Spleen (tissue), 11 donors: ENCODE results near the gene PRKCE. TPM values are rescaled to one million over a fixed set of nuclear protein-coding genes. Genes with fewer than 3 reads are reported as not detected.

Experiments
- DNase-seq: peaks from one replicate; pipeline ENCODE4 v3.0.0-alpha.2; 2020
- H3K27ac ChIP-seq, 8 donors: fragments of 200-600 bp; sonication (generic) in 7 of 8; 1 replicate in 4 of 8; 2 replicates in 4 of 8; pipeline versions ENCODE4 v1.5.0 to v1.8.0; 2016 to 2021; ENCODE audit warnings: inconsistent platforms in 4 of 8, mild to moderate bottlenecking in 4 of 8, moderate library complexity in 1 of 8
- H3K27me3 ChIP-seq, 7 donors: fragments of 200-600 bp; sonication (generic) in 6 of 7; replicated peaks in 1 of 7; 1 replicate in 4 of 7; 2 replicates in 3 of 7; pipeline versions ENCODE4 v1.5.0 to v1.8.0; 2016 to 2021; ENCODE audit warnings: inconsistent platforms in 3 of 7, mild to moderate bottlenecking in 1 of 7
- H3K36me3 ChIP-seq, 6 donors: fragments of 200-600 bp; sonication (generic) in 5 of 6; 1 replicate in 4 of 6; 2 replicates in 2 of 6; pipeline versions ENCODE4 v1.5.0 to v1.8.0; 2016 to 2021; ENCODE audit warnings: inconsistent platforms in 2 of 6
- H3K4me1 ChIP-seq, 6 donors: fragments of 200-600 bp; sonication (generic) in 5 of 6; 1 replicate in 3 of 6; 2 replicates in 3 of 6; pipeline versions ENCODE4 v1.5.0 to v1.8.0; 2016 to 2021; ENCODE audit warnings: inconsistent platforms in 3 of 6
- H3K4me3 ChIP-seq, 8 donors: fragments of 200-600 bp; sonication (generic) in 7 of 8; 1 replicate in 4 of 8; 2 replicates in 4 of 8; pipeline versions ENCODE4 v1.5.0 to v1.8.0; 2016 to 2021; ENCODE audit warnings: inconsistent platforms in 4 of 8, mild to moderate bottlenecking in 4 of 8, moderate library complexity in 2 of 8
- H3K9me3 ChIP-seq, 8 donors: fragments of 200-600 bp; sonication (generic) in 7 of 8; 1 replicate in 4 of 8; 2 replicates in 4 of 8; pipeline versions ENCODE4 v1.5.0 to v1.8.0; 2016 to 2021; ENCODE audit warnings: inconsistent platforms in 4 of 8
- POLR2A ChIP-seq, 3 donors: fragments of 450-650 bp; IDR thresholded peaks; one replicate each; pipeline ENCODE4 v1.5.1; 2017; ENCODE audit warnings: antibody characterized with exemption in 3 of 3, mild to moderate bottlenecking in 1 of 3
- POLR2AphosphoS5 ChIP-seq, 3 donors: sonication (generic); formaldehyde crosslinking; IDR thresholded peaks; one replicate each; pipeline ENCODE4 v1.5.1; 2017; ENCODE audit warnings: antibody characterized with exemption in 3 of 3
- WGBS, 5 donors: extraction: QIAGEN DNeasy Blood & Tissue Kit in 3 of 5; methylation state at CpG; one replicate each; pipeline versions ENCODE4 v1.1.5 to v1.1.7; 2013 to 2018; 5-methylcytosine and 5-hydroxymethylcytosine counted together
- intact Hi-C: fragments of 100-400 bp; cut with DNase I; formaldehyde crosslinking; loops from one replicate; pipeline ENCODE4 v1.15.0; 2023; ENCODE audit warnings: low total_unique reads
- polyA plus RNA-seq, 3 donors: library from polyadenylated mRNA; stranded (reverse); fragments of 200-250 nt; gene quantifications; one replicate each; pipeline ENCODE4 v1.2.1, GENCODE V29; 2013
- total RNA-seq, 7 donors: library from RNA; depleted of rRNA in 3 of 7; stranded (reverse); fragments of >200 nt in 3 of 7; fragmentation: NEBNext Ultra II Directional in 4 of 7; extraction: Animal tissue kit (Norgen Biotek cat#: 25700) in 4 of 7; gene quantifications; one replicate each; pipeline versions ENCODE4 v1.1.0 to v1.2.1, GENCODE V29; 2016 to 2021
- TF ChIP-seq, protein P1 (sequence below), 11 experiments: fragments of 200-600 bp in 7 of 11; fragments of 450-650 bp in 4 of 11; sonication (generic) in 4 of 11; IDR thresholded peaks in 8 of 11; conservative IDR thresholded peaks in 3 of 11; 1 replicate in 7 of 11; 2 replicates in 4 of 11; pipeline versions ENCODE4 v1.4.0 to v1.8.0; 2016 to 2021; ENCODE audit warnings: antibody characterized with exemption in 11 of 11, inconsistent platforms in 4 of 11, mild to moderate bottlenecking in 1 of 11
- donor health status: healthy with polysubstance abuse.
- donor health status: DM: no; HTN: no; CAD: no; lungs with moderate emphysema.
- donor health status: DM: no; HTN: no; CAD: no.
- donor health status: Bipolar disorder and iron deficiency.
- donor health status: healthy.
- donor health status: DM: no; HTN: no; CAD: no.
- donor health status: DM: yes; HTN: yes; CAD: no.

The PRKCE gene
- total and polyA plus RNA-seq, 10 donors, result 2.5 to 43.6 (median 18.8) TPM

DNA sequence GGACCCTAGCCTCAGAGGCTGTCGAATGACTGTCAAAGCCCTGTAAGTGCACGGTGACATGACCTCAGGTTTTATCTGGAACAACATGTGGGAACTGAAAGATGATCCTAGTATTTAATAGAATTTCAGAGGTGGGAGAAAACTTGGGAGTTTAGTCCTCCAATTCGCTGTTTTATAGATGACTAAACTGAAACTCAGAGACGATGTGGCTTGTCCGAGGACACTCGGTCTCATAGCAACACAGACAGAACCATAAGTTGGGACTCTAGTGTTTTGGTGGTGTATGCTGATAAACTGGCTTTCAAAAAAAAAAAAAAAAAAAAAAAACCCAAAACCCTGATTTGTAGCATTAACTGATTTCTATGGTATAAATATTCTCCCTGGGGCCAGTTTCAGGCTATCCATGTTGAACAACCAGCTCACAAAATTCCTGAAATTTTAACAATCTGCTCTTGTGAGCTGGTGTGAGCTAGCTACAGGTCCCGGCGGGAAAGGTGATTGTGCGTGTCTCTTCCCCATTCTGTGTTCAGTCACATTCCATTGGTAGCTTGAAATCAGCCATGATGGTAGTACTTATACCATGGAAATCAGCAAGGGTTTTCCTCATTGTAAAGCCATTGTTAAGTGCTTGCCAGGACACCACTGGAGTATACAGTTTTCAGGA lies 450.2 kb downstream of the PRKCE start:
- Histone ChIP-seq H3K4me1 (peaks cover 0 to 20% (median 8%) of the 10 kb centered on the region in 6 donors), H3K27ac (no peak overlapping the region), H3K4me3 (no peak overlapping the region), H3K36me3 (peaks cover 0 to 29% (median 0%) of the 10 kb centered on the region in 6 donors), H3K9me3 (peaks cover 5 to 30% (median 19%) of the 10 kb centered on the region in 8 donors), H3K27me3 (no peaks in the 10 kb centered on the region)
- DNase-seq, result no peak
- 70 to 99% (median 84%) methylated on average over 9 of the region's 9 CpGs for WGBS, 5 donors
- TF ChIP-seq POLR2A (IDR thresholded peaks at IDR 0.05) (no peak), POLR2AphosphoS5 (IDR thresholded peaks at IDR 0.05) (no peak)
- TF ChIP-seq, protein P1, sequence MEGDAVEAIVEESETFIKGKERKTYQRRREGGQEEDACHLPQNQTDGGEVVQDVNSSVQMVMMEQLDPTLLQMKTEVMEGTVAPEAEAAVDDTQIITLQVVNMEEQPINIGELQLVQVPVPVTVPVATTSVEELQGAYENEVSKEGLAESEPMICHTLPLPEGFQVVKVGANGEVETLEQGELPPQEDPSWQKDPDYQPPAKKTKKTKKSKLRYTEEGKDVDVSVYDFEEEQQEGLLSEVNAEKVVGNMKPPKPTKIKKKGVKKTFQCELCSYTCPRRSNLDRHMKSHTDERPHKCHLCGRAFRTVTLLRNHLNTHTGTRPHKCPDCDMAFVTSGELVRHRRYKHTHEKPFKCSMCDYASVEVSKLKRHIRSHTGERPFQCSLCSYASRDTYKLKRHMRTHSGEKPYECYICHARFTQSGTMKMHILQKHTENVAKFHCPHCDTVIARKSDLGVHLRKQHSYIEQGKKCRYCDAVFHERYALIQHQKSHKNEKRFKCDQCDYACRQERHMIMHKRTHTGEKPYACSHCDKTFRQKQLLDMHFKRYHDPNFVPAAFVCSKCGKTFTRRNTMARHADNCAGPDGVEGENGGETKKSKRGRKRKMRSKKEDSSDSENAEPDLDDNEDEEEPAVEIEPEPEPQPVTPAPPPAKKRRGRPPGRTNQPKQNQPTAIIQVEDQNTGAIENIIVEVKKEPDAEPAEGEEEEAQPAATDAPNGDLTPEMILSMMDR (IDR thresholded peaks at IDR 0.05 in 8 of 11, conservative IDR thresholded peaks at IDR 0.05 in 3 of 11), result no peak
- intact Hi-C loops, result no loop called here

GRCh38 chr2:46106690-46107089 lies 455.2 kb downstream of the PRKCE start:
- H3K36me3 ChIP-seq, result peaks cover 0 to 22% (median 0%) of the 10 kb centered on the region in 6 donors
- intact Hi-C loops, result no loop called here
- 3 to 100% (median 96%) methylated on average over 2 of the region's 2 CpGs for WGBS, 5 donors
- no peak for DNase-seq
- no peaks in the 10 kb centered on the region for H3K4me1 ChIP-seq
- H3K27ac ChIP-seq, result no peak overlapping the region
- H3K9me3 ChIP-seq, result peaks cover 5 to 30% (median 19%) of the 10 kb centered on the region in 8 donors
- H3K27me3 ChIP-seq, result no peaks in the 10 kb centered on the region
- TF ChIP-seq POLR2AphosphoS5 (IDR thresholded peaks at IDR 0.05), result no peak
- TF ChIP-seq, protein P1 (IDR thresholded peaks at IDR 0.05 in 8 of 11, conservative IDR thresholded peaks at IDR 0.05 in 3 of 11), result no peak
- no peak for TF ChIP-seq POLR2A (IDR thresholded peaks at IDR 0.05)
- no peak overlapping the region for H3K4me3 ChIP-seq

GRCh38 chr2:46114996-46115395 lies 463.5 kb downstream of the PRKCE start:
- no peak for DNase-seq
- peaks cover 0 to 16% (median 8%) of the 10 kb centered on the region in 6 donors for H3K4me1 ChIP-seq
- 64 to 96% (median 95%) methylated on average over 2 of the region's 2 CpGs for WGBS, 5 donors
- no peak overlapping the region for H3K4me3 ChIP-seq
- no peaks in the 10 kb centered on the region for H3K9me3 ChIP-seq
- H3K27ac ChIP-seq, result no peak overlapping the region
- intact Hi-C loops, result no loop called here
- no peaks in the 10 kb centered on the region for H3K27me3 ChIP-seq
- TF ChIP-seq POLR2A (IDR thresholded peaks at IDR 0.05), result no peak
- no peak for TF ChIP-seq POLR2AphosphoS5 (IDR thresholded peaks at IDR 0.05)
- TF ChIP-seq, protein P1 (IDR thresholded peaks at IDR 0.05 in 8 of 11, conservative IDR thresholded peaks at IDR 0.05 in 3 of 11), result no peak
- no peaks in the 10 kb centered on the region for H3K36me3 ChIP-seq

GRCh38 chr2:46116150-46116549 lies 464.7 kb downstream of the PRKCE start:
- Histone ChIP-seq H3K9me3 (no peaks in the 10 kb centered on the region), H3K4me3 (no peak overlapping the region), H3K27me3 (no peaks in the 10 kb centered on the region), H3K27ac (no peak overlapping the region), H3K4me1 (peaks cover 0 to 25% (median 12%) of the 10 kb centered on the region in 6 donors), H3K36me3 (no peaks in the 10 kb centered on the region)
- 74 to 91% (median 82%) methylated on average over 2 of the region's 2 CpGs for WGBS, 5 donors
- intact Hi-C loops, result no loop called here
- no peak for DNase-seq
- TF ChIP-seq POLR2A (IDR thresholded peaks at IDR 0.05) (no peak), POLR2AphosphoS5 (IDR thresholded peaks at IDR 0.05) (no peak)
- TF ChIP-seq, protein P1 (IDR thresholded peaks at IDR 0.05 in 8 of 11, conservative IDR thresholded peaks at IDR 0.05 in 3 of 11), result no peak
